Suppressor macrophage treated with lipopolysaccharide for 4 hours (primary cell): Measurements from ENCODE around the gene SSUH2.

ENCODE experiments used
- DNase-seq: peaks from one replicate; pipeline ENCODE4 v3.0.0-alpha.2; 2020

The SSUH2 gene

DNA sequence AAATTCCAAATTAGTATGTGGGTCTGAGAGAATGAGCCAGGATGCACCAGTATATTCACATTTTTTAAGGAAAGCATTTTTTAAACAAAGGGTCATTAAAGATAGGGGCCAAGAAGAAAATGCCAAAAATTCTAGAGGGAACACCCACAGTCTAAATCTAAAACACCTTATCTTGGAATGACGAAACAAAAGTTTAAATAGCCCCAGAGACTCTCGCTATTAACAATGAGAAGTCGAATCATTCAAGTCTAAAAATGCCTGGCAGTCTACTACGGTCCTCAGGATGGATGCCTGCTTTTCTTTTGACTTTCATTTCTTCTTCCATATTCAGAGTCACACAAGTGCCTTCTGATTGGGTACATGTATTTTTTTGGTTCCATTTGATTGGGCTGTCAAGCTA is 66.3 kb downstream of the SSUH2 start:
- no peak for DNase-seq

DNA sequence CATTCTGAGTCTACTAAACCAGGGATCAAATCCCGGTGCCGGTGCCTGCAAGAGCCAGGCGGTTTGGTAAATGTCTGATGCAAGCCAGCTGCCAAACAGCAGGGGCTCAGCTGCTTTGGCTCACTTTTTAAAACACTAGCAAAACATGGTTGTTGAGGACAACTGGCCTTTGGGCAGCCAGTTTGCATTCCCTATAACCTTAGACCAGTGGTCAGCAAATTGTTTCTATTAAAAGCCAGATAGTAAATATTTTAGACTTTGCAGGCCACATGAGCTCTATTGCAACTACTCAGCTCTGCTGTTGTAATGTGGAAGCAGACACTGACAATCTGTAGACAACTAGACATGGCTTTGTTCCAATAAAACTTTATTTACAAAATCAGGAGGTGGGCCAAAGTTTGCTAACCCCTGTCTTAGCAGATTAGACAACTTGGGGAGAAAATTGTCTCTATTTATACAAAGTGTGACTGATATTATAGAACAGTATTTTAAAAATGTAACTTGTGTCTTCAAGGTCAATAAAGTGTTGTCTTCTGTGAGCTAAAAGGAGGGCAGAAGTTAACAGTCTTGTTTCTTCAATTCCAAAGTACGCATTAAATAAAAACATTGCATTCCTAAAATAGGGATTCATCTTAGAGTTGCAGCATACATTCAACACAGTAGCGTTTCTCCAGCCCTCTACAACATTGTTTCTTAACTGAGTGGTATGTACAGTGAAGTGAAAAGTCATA is 67.6 kb downstream of the SSUH2 start:
- no peak for DNase-seq

DNA sequence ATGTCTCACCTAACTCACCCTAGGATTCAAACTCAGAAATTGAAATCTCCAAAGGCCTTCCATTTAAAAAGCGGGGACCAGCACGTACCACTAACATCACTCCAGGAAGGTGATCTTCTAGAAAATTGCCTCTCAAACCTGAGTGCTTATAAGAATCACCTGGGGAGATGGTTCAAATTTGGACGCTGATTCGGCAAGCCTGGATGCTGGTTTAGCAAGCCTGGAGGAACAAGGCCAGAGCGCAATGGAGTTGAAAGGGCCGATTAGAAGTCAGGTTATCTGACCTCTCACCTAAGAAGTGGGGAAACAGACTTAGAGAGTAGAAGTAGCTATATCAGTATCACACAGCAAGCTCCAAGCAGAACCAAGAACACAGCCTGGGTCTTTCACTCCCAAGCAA is 68.2 kb downstream of the SSUH2 start:
- DNase-seq, result no peak

DNA sequence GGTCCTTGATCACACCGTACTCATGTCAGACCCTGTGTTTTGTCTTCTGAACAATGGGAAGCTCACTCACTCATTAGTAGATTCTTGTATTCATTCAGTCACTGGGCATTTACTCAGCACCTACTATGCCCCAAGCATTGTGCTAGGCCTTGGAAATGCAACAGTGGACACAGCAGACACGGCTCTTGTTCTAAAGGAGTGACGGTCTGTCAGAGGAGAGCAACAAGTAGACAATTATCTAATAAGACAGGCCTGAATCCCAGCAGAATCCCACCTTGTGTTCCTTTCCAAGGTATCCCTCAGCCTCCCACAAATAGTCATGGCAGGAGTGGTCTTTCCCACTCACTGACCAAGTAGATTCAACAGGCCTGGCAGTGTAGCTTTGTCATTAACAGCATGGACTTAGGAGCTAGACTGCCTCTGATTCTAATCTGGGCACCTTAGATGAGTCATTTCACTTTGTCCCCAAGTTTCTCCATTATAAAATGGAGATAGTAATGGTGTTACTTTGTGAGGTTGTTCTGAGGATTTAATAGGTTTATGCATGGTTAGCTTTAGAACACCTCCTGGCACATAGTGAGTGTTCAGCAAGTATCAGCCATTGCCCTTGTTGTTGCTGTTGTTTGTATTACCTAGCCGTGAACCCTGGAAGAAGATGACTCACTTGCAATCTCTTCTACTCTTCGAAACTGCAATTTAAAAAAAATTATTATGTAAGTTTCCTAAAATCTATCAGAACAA is 69.1 kb downstream of the SSUH2 start:
- DNase-seq, result no peak

DNA sequence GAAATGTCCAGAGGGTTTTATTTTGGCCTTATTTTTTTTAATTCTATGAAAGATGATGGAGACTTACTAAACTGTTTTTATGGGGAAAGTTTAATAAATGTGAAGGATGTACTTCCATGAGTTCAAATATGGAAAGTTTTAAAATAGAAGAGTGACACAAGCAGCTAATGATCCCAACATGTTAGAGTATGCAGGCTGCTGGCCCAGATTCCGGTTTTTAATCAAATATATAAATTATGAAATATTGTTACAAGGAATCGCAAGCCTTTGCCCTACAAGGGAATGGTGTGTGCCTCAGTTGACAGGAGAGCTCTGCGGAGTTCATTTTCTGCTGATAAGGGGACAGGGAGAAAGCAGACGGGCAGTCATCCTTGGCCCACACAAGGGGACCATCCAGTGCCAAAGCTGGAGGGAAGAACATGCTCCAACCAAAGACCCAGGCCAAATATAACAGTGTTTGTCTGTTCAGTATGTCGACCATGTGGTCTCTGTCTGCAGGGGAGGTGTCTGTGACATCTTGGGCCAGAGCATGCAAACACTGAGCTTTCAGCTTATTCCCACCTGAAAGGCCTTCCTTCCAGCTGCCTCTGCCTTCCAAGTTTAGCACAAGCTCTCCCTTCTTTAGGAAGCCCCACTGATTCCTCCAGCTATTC is 69.8 kb downstream of the SSUH2 start:
- DNase-seq, result no peak

DNA sequence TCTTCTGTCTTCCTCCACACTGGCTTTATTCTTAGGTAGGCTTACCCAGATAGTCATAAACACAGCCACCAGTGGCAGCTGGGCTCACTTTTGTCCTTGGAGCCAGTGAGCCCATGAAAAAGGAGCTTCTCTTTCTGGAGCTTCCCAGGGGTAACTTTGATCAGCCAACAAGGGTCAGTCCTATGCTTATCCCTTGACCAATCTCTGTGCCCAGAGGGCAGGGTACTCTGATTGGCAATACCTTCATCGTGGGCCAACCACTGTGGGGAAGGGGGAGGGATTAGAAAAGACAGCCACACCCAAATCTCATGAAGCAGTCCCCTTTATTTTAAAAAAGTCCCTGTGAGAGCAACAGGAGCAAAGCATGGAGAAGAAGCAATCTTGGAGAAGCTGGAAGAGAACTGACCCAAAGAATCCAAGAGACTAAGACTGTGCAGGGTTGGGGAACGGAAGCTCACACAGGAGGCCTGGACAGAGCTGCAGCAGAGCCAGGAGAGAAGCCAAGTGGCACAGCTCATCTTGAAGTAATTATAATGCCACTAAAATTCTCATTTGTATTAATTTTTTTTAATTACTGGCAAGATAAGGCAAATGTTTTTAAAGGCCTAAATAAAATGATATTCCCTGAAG is 70.4 kb downstream of the SSUH2 start:
- no peak for DNase-seq

DNA sequence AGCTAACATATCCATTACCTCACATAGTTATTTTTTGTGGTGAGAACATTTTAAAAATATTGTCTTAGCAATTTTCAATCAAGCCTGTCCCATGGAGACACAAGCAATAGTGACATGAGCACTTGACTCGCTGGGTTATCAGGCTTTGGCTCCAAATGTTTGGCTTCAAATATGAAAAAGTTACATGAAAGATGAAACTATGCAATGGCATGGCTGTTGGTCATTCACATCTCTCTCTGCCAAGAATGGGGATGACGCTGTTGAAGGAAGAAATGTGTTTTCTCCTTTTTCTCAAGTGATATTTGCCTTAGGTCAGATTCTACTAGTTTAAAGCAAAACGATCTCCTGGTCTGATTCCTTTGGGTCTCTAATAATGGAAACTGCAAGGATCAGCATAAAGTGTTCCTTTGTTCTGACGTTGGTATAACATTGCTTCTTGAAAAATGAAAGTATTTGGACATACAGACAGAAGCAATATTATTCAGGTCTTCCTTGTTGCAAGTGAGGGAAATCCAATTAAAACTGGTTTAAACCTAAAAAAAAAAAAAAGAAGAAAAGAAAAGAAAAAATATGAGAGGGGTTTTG is 71.2 kb downstream of the SSUH2 start:
- DNase-seq, result no peak

DNA sequence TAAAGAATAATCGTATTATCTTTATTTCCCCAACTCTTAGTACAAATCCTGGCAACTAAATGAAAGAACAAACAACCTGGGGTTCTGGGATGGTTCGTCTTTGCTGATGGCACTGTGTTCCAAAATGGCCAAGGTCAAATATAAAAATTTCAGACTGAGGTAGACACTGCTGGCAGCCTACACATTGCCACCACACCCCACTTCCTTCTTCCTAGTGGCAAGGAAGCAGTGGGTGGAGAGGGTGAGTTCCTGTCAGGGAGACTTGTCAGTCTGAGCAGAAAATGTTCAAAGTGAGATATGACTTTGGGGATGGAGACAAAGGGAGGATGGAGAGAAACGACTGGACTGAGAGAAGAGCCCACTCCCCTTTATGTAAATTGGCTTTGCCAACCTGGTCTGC is 73.3 kb downstream of the SSUH2 start:
- peak; percentile 16 for DNase-seq
